PFSK-1 (cell line): ENCODE results near the gene PPP3CA.

Experiments used
- POLR2AphosphoS5 ChIP-seq: IDR thresholded peaks from 2 replicates; pipeline ENCODE4 v1.6.1; 2012; ENCODE audit warnings: low read depth, mild to moderate bottlenecking, control low read depth, low read length, moderate library complexity
- SIN3A ChIP-seq: IDR thresholded peaks from 2 replicates; pipeline ENCODE4 v1.6.1; 2012; ENCODE audit warnings: mild to moderate bottlenecking, low read length, moderate library complexity, borderline replicate concordance; ENCODE audit not compliant: insufficient read depth
- TAF1 ChIP-seq: IDR thresholded peaks from 2 replicates; pipeline ENCODE4 v1.6.1; 2012; ENCODE audit warnings: low read length, control low read depth, borderline replicate concordance; ENCODE audit not compliant: insufficient read depth
- TF ChIP-seq, protein P1 (sequence below), 2 experiments: IDR thresholded peaks; 2 replicates each; pipeline versions ENCODE4 v1.6.1 to v1.8.0; 2011 to 2012; ENCODE audit warnings: low read depth in 2 of 2, low read length in 2 of 2, control low read depth in 1 of 2, inconsistent platforms in 1 of 2, mild to moderate bottlenecking in 1 of 2, moderate library complexity in 1 of 2; ENCODE audit not compliant: insufficient read depth in 1 of 2

DNA sequence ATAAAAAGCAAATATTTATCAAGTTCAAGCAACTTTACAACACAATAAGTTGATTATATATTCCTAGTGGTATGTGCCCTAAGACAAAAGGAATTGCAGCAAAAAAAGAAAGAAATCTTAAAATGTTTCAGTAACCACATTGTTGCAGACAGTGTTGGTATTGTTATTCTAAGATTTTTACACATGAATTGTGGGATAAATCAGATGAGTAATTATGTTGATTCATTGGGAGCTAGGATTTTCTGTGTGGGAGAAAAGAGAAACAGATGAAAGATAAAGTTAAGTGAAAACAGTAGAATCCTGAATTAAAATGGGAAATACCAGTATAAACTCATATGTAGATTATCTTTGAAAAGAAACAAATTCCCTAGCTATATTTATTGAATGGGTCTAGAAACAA is 362.4 kb downstream of the PPP3CA start:
- TF ChIP-seq POLR2AphosphoS5 (no peak), SIN3A (no peak), TAF1 (no peak)
- TF ChIP-seq, protein P1, sequence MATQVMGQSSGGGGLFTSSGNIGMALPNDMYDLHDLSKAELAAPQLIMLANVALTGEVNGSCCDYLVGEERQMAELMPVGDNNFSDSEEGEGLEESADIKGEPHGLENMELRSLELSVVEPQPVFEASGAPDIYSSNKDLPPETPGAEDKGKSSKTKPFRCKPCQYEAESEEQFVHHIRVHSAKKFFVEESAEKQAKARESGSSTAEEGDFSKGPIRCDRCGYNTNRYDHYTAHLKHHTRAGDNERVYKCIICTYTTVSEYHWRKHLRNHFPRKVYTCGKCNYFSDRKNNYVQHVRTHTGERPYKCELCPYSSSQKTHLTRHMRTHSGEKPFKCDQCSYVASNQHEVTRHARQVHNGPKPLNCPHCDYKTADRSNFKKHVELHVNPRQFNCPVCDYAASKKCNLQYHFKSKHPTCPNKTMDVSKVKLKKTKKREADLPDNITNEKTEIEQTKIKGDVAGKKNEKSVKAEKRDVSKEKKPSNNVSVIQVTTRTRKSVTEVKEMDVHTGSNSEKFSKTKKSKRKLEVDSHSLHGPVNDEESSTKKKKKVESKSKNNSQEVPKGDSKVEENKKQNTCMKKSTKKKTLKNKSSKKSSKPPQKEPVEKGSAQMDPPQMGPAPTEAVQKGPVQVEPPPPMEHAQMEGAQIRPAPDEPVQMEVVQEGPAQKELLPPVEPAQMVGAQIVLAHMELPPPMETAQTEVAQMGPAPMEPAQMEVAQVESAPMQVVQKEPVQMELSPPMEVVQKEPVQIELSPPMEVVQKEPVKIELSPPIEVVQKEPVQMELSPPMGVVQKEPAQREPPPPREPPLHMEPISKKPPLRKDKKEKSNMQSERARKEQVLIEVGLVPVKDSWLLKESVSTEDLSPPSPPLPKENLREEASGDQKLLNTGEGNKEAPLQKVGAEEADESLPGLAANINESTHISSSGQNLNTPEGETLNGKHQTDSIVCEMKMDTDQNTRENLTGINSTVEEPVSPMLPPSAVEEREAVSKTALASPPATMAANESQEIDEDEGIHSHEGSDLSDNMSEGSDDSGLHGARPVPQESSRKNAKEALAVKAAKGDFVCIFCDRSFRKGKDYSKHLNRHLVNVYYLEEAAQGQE (IDR thresholded peaks at IDR 0.05; ENCODE audit: insufficient read depth in 1 of 2, low read depth in 2 of 2, low read length in 2 of 2) = no peak
